H1 (cell line): ENCODE results near the gene RAB21. TPM values are rescaled to one million over a fixed set of nuclear protein-coding genes. Genes with fewer than 3 reads are reported as not detected.

Source experiments
- CTCF ChIA-PET: fragments of 300-600 bp; sonication (Branson Sonifier 250); formaldehyde crosslinking; loops from one replicate; lab custom pipeline; 2021; ENCODE audit not compliant: partially characterized antibody; lab: Charles Lee
- POLR2A ChIA-PET: fragments of 300-600 bp; sonication (Branson Sonifier 250); formaldehyde crosslinking; loops from one replicate; lab custom pipeline; 2021; ENCODE audit warnings: inconsistent platforms; ENCODE audit not compliant: partially characterized antibody; lab: Charles Lee
- DNase-seq, 2 experiments: peaks; one replicate each; pipeline versions ENCODE4 v3.0.0 to v3.0.0-alpha.2; 2010 to 2022; ENCODE audit warnings: low spot score in 2 of 2, low read depth in 1 of 2, mixed read lengths in 1 of 2
- FAIRE-seq: peaks from 2 replicates; lab custom pipeline; 2011; peaks lifted over from hg19 to GRCh38; lab: Jason Lieb, UNC
- H2AFZ ChIP-seq: 2 replicates; pipeline ENCODE4 v1.8.1; 2012; ENCODE audit warnings: low read length, inconsistent platforms
- H2AK5ac ChIP-seq: 2 replicates; pipeline ENCODE4 v1.6.1; 2013; ENCODE audit warnings: low read depth, low read length
- H2BK120ac ChIP-seq: replicated peaks from 2 replicates; pipeline ENCODE3; 2013; ENCODE audit warnings: low read depth, low read length, inconsistent platforms
- H2BK12ac ChIP-seq: 2 replicates; pipeline ENCODE4 v1.6.1; 2013; ENCODE audit warnings: low read depth, low read length
- H2BK15ac ChIP-seq: 2 replicates; pipeline ENCODE4 v1.6.1; 2013; ENCODE audit warnings: low read length
- H2BK20ac ChIP-seq: 2 replicates; pipeline ENCODE4 v1.6.1; 2013; ENCODE audit warnings: low read length
- H2BK5ac ChIP-seq: 2 replicates; pipeline ENCODE4 v1.6.1; 2013; ENCODE audit warnings: low read depth, low read length
- H3K14ac ChIP-seq: 2 replicates; pipeline ENCODE4 v1.6.1; 2013; ENCODE audit warnings: inconsistent platforms; ENCODE audit not compliant: insufficient read length
- H3K18ac ChIP-seq: 2 replicates; pipeline ENCODE4 v1.6.1; 2013; ENCODE audit warnings: low read length; ENCODE audit errors: extremely low read depth
- H3K23ac ChIP-seq: 2 replicates; pipeline ENCODE4 v1.6.1; 2013; ENCODE audit warnings: inconsistent platforms; ENCODE audit not compliant: insufficient read length
- H3K23me2 ChIP-seq: 2 replicates; pipeline ENCODE4 v1.6.1; 2013; ENCODE audit warnings: low read depth, low read length
- H3K27ac ChIP-seq: 2 replicates; pipeline ENCODE4 v1.6.1; 2011; ENCODE audit warnings: low read depth, low read length, inconsistent platforms
- H3K27me3 ChIP-seq, 4 experiments: replicated peaks in 1 of 4; 1 replicate in 1 of 4; 2 replicates in 3 of 4; pipeline versions ENCODE4 v1.6.1 to v1.8.1; 2011 to 2013; ENCODE audit warnings: low read length in 3 of 4, mild to moderate bottlenecking in 3 of 4, inconsistent platforms in 2 of 4, mixed read lengths in 2 of 4, moderate library complexity in 1 of 4; ENCODE audit not compliant: control insufficient read depth in 3 of 4, insufficient read depth in 3 of 4; ENCODE audit errors: extremely low read depth in 1 of 4
- H3K36me3 ChIP-seq, 4 experiments: 2 replicates each; pipeline versions ENCODE4 v1.6.1 to v1.8.1; 2011 to 2013; ENCODE audit warnings: mild to moderate bottlenecking in 4 of 4, low read length in 3 of 4, moderate library complexity in 2 of 4, control low read depth in 1 of 4, inconsistent platforms in 1 of 4; ENCODE audit not compliant: insufficient read depth in 4 of 4, control insufficient read depth in 2 of 4
- H3K4ac ChIP-seq: replicated peaks from 2 replicates; pipeline ENCODE3; 2013; ENCODE audit warnings: low read length, low read depth, mixed read lengths, inconsistent platforms; ENCODE audit not compliant: insufficient read length
- H3K4me1 ChIP-seq, 4 experiments: replicated peaks in 1 of 4; 1 replicate in 1 of 4; 2 replicates in 3 of 4; pipeline versions ENCODE4 v1.6.1 to v1.8.1; 2011 to 2013; ENCODE audit warnings: low read length in 3 of 4, inconsistent platforms in 2 of 4, mixed read lengths in 1 of 4; ENCODE audit not compliant: insufficient read depth in 4 of 4, control insufficient read depth in 3 of 4
- H3K4me2 ChIP-seq, 2 experiments: 2 replicates each; pipeline versions ENCODE4 v1.6.1 to v1.8.1; 2011 to 2013; ENCODE audit warnings: low read depth in 2 of 2, low read length in 2 of 2, control low read depth in 1 of 2, inconsistent platforms in 1 of 2, mild to moderate bottlenecking in 1 of 2; ENCODE audit not compliant: insufficient read depth in 1 of 2
- H3K4me3 ChIP-seq, 4 experiments: fragments of 200-600, 300-600 bp in 1 of 4; sonication (generic), shearing (Covaris generic), sonication (Bioruptor Twin) in 1 of 4; 2 replicates each; pipeline versions ENCODE4 v1.5.1 to v1.8.1; 2011 to 2016; ENCODE audit warnings: low read length in 4 of 4, low read depth in 3 of 4, control low read depth in 2 of 4, inconsistent platforms in 2 of 4, mild to moderate bottlenecking in 2 of 4, mixed read lengths in 1 of 4, moderate library complexity in 1 of 4; ENCODE audit not compliant: insufficient read depth in 2 of 4; ENCODE audit errors: extremely low read depth in 1 of 4
- H3K56ac ChIP-seq: replicated peaks from 2 replicates; pipeline ENCODE3; 2013; ENCODE audit warnings: low read depth, mild to moderate bottlenecking, mixed read lengths, low read length, inconsistent platforms; ENCODE audit not compliant: insufficient read length
- H3K79me1 ChIP-seq: 2 replicates; pipeline ENCODE4 v1.6.1; 2013; ENCODE audit warnings: low read depth, low read length, control low read depth
- H3K79me2 ChIP-seq, 2 experiments: 2 replicates each; pipeline versions ENCODE4 v1.6.1 to v1.8.1; 2012 to 2013; ENCODE audit warnings: low read length in 2 of 2, mild to moderate bottlenecking in 2 of 2, inconsistent platforms in 1 of 2; ENCODE audit not compliant: insufficient read depth in 2 of 2, control insufficient read depth in 1 of 2
- H3K9ac ChIP-seq, 4 experiments: replicated peaks in 1 of 4; 1 replicate in 1 of 4; 2 replicates in 3 of 4; pipeline versions ENCODE4 v1.6.1 to v1.8.1; 2011 to 2013; ENCODE audit warnings: low read depth in 3 of 4, low read length in 3 of 4, control low read depth in 2 of 4, mild to moderate bottlenecking in 2 of 4, moderate library complexity in 2 of 4, inconsistent platforms in 1 of 4; ENCODE audit errors: extremely low read depth in 1 of 4
- H3K9me3 ChIP-seq, 2 experiments: 2 replicates each; pipeline versions ENCODE4 v1.6.1 to v1.8.1; 2012 to 2013; ENCODE audit warnings: mild to moderate bottlenecking in 2 of 2, moderate library complexity in 2 of 2, control low read depth in 1 of 2, inconsistent platforms in 1 of 2, low read depth in 1 of 2, low read length in 1 of 2, mixed read lengths in 1 of 2; ENCODE audit not compliant: insufficient read depth in 2 of 2
- H4K20me1 ChIP-seq, 2 experiments: replicated peaks in 1 of 2; 2 replicates each; pipeline versions ENCODE3 to v1.8.1; 2011 to 2013; ENCODE audit warnings: inconsistent platforms in 2 of 2, low read length in 2 of 2, mild to moderate bottlenecking in 1 of 2; ENCODE audit not compliant: insufficient read depth in 2 of 2, control insufficient read depth in 1 of 2
- H4K5ac ChIP-seq: 2 replicates; pipeline ENCODE4 v1.6.1; 2013; ENCODE audit warnings: low read length, low read depth, mixed read lengths, inconsistent platforms; ENCODE audit not compliant: insufficient read length
- H4K8ac ChIP-seq: 2 replicates; pipeline ENCODE4 v1.8.0; 2013; ENCODE audit warnings: mild to moderate bottlenecking, moderate library complexity, low read length, inconsistent platforms; ENCODE audit not compliant: insufficient read depth; ENCODE audit errors: extremely low read depth
- H4K91ac ChIP-seq: replicated peaks from 2 replicates; pipeline ENCODE3; 2013; ENCODE audit warnings: low read length, mixed read lengths, inconsistent platforms; ENCODE audit not compliant: insufficient read length
- ASH2L ChIP-seq: fragments of 200-600, 300-600 bp; sonication (generic); IDR thresholded peaks from one replicate; pipeline ENCODE4 v1.7.1; 2017; ENCODE audit warnings: low read length
- CEBPB ChIP-seq: IDR thresholded peaks from 2 replicates; pipeline ENCODE4 v1.6.1; 2012; ENCODE audit warnings: low read depth, low read length
- CTBP2 ChIP-seq: IDR thresholded peaks from 2 replicates; pipeline ENCODE4 v1.7.0; 2011; ENCODE audit warnings: borderline replicate concordance, mild to moderate bottlenecking, moderate library complexity, mixed read lengths, low read length; ENCODE audit not compliant: insufficient read depth, insufficient read length
- KDM4A ChIP-seq: IDR thresholded peaks from one replicate; pipeline ENCODE4 v1.7.1; 2012; ENCODE audit warnings: low read depth, mild to moderate bottlenecking, moderate library complexity, low read length, inconsistent platforms; ENCODE audit not compliant: severe bottlenecking
- MAFK ChIP-seq: IDR thresholded peaks from 2 replicates; pipeline ENCODE4 v1.6.1; 2012; ENCODE audit warnings: low read depth, mild to moderate bottlenecking, improper control_type of control experiment, low read length
- PHF8 ChIP-seq: fragments of 200-600 bp; sonication (generic); conservative IDR thresholded peaks from 2 replicates; pipeline ENCODE4 v1.7.1; 2012; ENCODE audit warnings: low read depth, mild to moderate bottlenecking, inconsistent platforms, low read length, moderate library complexity
- RNF2 ChIP-seq: fragments of 200-900, 300-1000 bp; sonication (generic); IDR thresholded peaks from 2 replicates; pipeline ENCODE4 v1.7.1; 2016; ENCODE audit warnings: borderline replicate concordance, low read depth, mild to moderate bottlenecking, antibody characterized with exemption, low read length; ENCODE audit not compliant: poor library complexity, severe bottlenecking; ENCODE audit errors: missing control alignments
- SP2 ChIP-seq: IDR thresholded peaks from 2 replicates; pipeline ENCODE4 v1.6.1; 2012; ENCODE audit warnings: mild to moderate bottlenecking, low read length, inconsistent platforms
- SUZ12 ChIP-seq: fragments of 200-600 bp; sonication (generic); IDR thresholded peaks from 2 replicates; pipeline ENCODE4 v1.6.1; 2012; ENCODE audit warnings: mild to moderate bottlenecking, inconsistent platforms, low read length, moderate library complexity, mixed read lengths
- TCF12 ChIP-seq: IDR thresholded peaks from 2 replicates; pipeline ENCODE4 v1.6.1; 2011; ENCODE audit warnings: low read depth, mild to moderate bottlenecking, low read length
- WGBS, 2 experiments: shearing (Covaris generic) in 1 of 2; methylation state at CpG; one replicate each; pipeline versions ENCODE4 v1.1.6 to v1.1.7; 2013 to 2015; ENCODE audit warnings: low lambda C conversion rate in 2 of 2, mixed read lengths in 2 of 2, inconsistent platforms in 1 of 2, low coverage in 1 of 2, missing lambda C conversion rate in 1 of 2; ENCODE audit not compliant: insufficient replicate concordance in 2 of 2, insufficient coverage in 1 of 2, insufficient read length in 1 of 2; ENCODE audit errors: extremely low coverage in 1 of 2, missing lambda C conversion rate in 1 of 2; 5-methylcytosine and 5-hydroxymethylcytosine counted together
- polyA plus RNA-seq, 7 experiments: library from polyadenylated mRNA; depleted of rRNA in 3 of 7; stranded (reverse) in 5 of 7; unstranded in 2 of 7; fragments of >200 nt in 5 of 7; fragments of 200-250 nt in 2 of 7; gene quantifications; 1 replicate in 5 of 7; 2 replicates in 1 of 7; 4 replicates in 1 of 7; pipeline versions ENCODE4 v1.2.1 to v1.2.3, GENCODE V29; 2011 to 2013; ENCODE audit warnings: missing spikeins in 2 of 7, mixed read lengths in 2 of 7
- total RNA-seq: library from RNA; stranded (reverse); fragmentation: NEBNext Ultra II Directional; extraction: Animal tissue kit (Norgen Biotek cat#: 25700); gene quantifications from 2 replicates; pipeline ENCODE4 v1.2.1, GENCODE V29; 2021

The RAB21 gene
- total and polyA plus RNA-seq, 2 of the 8 experiments (the other 6 are each of a cell fraction or from before 2014, with no cell fraction given), result 1.2 to 47.2 TPM

GRCh38 chr12:71737197-71737596 is 17.5 kb upstream of the RAB21 start:
- Histone ChIP-seq H3K27me3 (no peaks in the 10 kb centered on the region), H2AK5ac (no peak overlapping the region), H3K9ac (no peak overlapping the region), H2BK20ac (no peak overlapping the region), H2BK120ac (no peak overlapping the region), H3K4me3 (no peak overlapping the region), H3K79me1 (no peaks in the 10 kb centered on the region), H3K23me2 (no peaks in the 10 kb centered on the region), H3K18ac (no peak overlapping the region), H2AFZ (no peak overlapping the region), H4K20me1 (no peaks in the 10 kb centered on the region), H2BK15ac (no peak overlapping the region), H3K9me3 (no peaks in the 10 kb centered on the region), H4K5ac (no peak overlapping the region), H3K4me2 (no peak overlapping the region), H2BK5ac (no peak overlapping the region), H4K91ac (no peak overlapping the region), H4K8ac (no peak overlapping the region), H3K79me2 (no peaks in the 10 kb centered on the region), H3K14ac (no peak overlapping the region), H3K4ac (no peak overlapping the region), H2BK12ac (no peak overlapping the region), H3K4me1 (no peaks in the 10 kb centered on the region), H3K56ac (no peak overlapping the region), H3K23ac (no peak overlapping the region), H3K27ac (no peak overlapping the region), H3K36me3 (no peaks in the 10 kb centered on the region)
- no peak for FAIRE-seq
- ChIA-PET POLR2A (interaction anchor here (1.5 kb wide), 1 partner anchor 10 kb away, joined by 4 read pairs; no protein-coding TSS in a partner anchor), CTCF (interaction anchor here (1.0 to 10.8 kb wide), 3 partner anchors 11 to 17 kb away, joined by 3 to 97 read pairs (median 4); partner anchors contain the start of gene RAB21)
- TF ChIP-seq CEBPB (no peak), CTBP2 (no peak), TCF12 (no peak), SP2 (no peak), MAFK (no peak), ASH2L (no peak), RNF2 (no peak), SUZ12 (no peak), PHF8 (no peak), KDM4A (no peak)
- 79% methylated on average over 1 of the region's 1 CpG; no CpG with 5 or more reads in 1 of the 2 experiments for WGBS, 2 experiments
- DNase-seq, result no peak
